A549 (cell line): ENCODE measurements around the gene DUSP2. TPM values are rescaled to one million over a fixed set of nuclear protein-coding genes. Genes with fewer than 3 reads are reported as not detected.

Source experiments
- ATAC-seq, 2 experiments: fragments of 200-7000 bp in 1 of 2; fragments of >200 bp in 1 of 2; cut with Nextera tagmentation in 1 of 2; cut with Tn5 transposase in 1 of 2; 3 replicates each; pipeline versions ENCODE4 v1.8.0 to v1.9.1; 2018 to 2020; ENCODE audit warnings: mild to moderate bottlenecking in 1 of 2, moderate library complexity in 1 of 2
- CTCF ChIA-PET: fragments of 300-600 bp; sonication (Branson Sonifier 250); formaldehyde crosslinking; extraction: SDS; loops from one replicate; lab custom pipeline; 2021; ENCODE audit warnings: antibody characterized with exemption, inconsistent platforms; lab: Yijun Ruan, JAX
- POLR2A ChIA-PET: fragments of 350-600 bp; formaldehyde crosslinking; extraction: SDS; loops from one replicate; lab custom pipeline; 2021; ENCODE audit warnings: antibody characterized with exemption, inconsistent platforms; lab: Yijun Ruan, JAX
- DNase-seq, 2 experiments: peaks; one replicate each; pipeline versions ENCODE4 v3.0.0 to v3.0.0-alpha.2; 2011 to 2016; ENCODE audit warnings: low read depth in 1 of 2, low spot score in 1 of 2
- FAIRE-seq: peaks from 2 replicates; lab custom pipeline; 2011; peaks lifted over from hg19 to GRCh38; lab: Jason Lieb, UNC
- H3K27ac ChIP-seq, 2 experiments: fragments of >200 bp; sonication (Bioruptor Twin); formaldehyde crosslinking; 3 replicates each; pipeline ENCODE4 v1.5.1; 2016 to 2017
- H3K4me1 ChIP-seq: fragments of >200 bp; sonication (Bioruptor Twin); formaldehyde crosslinking; 3 replicates; pipeline ENCODE4 v1.6.1; 2016
- H3K4me2 ChIP-seq: fragments of >200 bp; sonication (Bioruptor Twin); formaldehyde crosslinking; 3 replicates; pipeline ENCODE4 v1.6.1; 2016
- H3K4me3 ChIP-seq: fragments of >200 bp; sonication (Bioruptor Twin); formaldehyde crosslinking; 3 replicates; pipeline ENCODE4 v1.5.1; 2016
- H3K9me3 ChIP-seq: fragments of >200 bp; sonication (Bioruptor Twin); formaldehyde crosslinking; 3 replicates; pipeline ENCODE4 v1.6.1; 2016
- ATOH8 ChIP-seq: fragments of 250-450 bp; sonication (Bioruptor Pico); IDR thresholded peaks from 2 replicates; pipeline ENCODE4 v1.5.0; 2020; ENCODE audit warnings: low read depth, mild to moderate bottlenecking, moderate library complexity
- BHLHE40 ChIP-seq: IDR thresholded peaks from 2 replicates; pipeline ENCODE4 v1.6.1; 2012; ENCODE audit warnings: low read depth, low read length, inconsistent platforms
- CEBPB ChIP-seq, 2 experiments: fragments of >200 bp in 1 of 2; sonication (Bioruptor Twin) in 1 of 2; formaldehyde crosslinking in 1 of 2; IDR thresholded peaks; 2 replicates each; pipeline ENCODE4 v1.6.1; 2012 to 2016
- CHD4 ChIP-seq: fragments of 200-600 bp; sonication (generic); IDR thresholded peaks from 2 replicates; pipeline ENCODE4 v1.6.1; 2016; ENCODE audit warnings: antibody characterized with exemption, mild to moderate bottlenecking, borderline replicate concordance
- CTCF ChIP-seq: fragments of >200 bp; sonication (Bioruptor Twin); formaldehyde crosslinking; IDR thresholded peaks from 3 replicates; pipeline ENCODE4 v1.5.1; 2016
- ELK1 ChIP-seq: fragments of 150-350 bp; IDR thresholded peaks from 2 replicates; pipeline ENCODE4 v1.6.1; 2014; ENCODE audit warnings: low read depth, mild to moderate bottlenecking, low read length
- FOSL2 ChIP-seq, 2 experiments: fragments of 450-650 bp in 1 of 2; fragments of >200 bp in 1 of 2; sonication (Bioruptor Twin) in 1 of 2; formaldehyde crosslinking; IDR thresholded peaks; 2 replicates each; pipeline versions ENCODE4 v1.5.0 to v1.6.1; 2016 to 2020; ENCODE audit warnings: mild to moderate bottlenecking in 1 of 2, moderate library complexity in 1 of 2
- FOXS1 ChIP-seq: fragments of 250-450 bp; sonication (Bioruptor Pico); IDR thresholded peaks from 2 replicates; pipeline ENCODE4 v1.5.0; 2020; ENCODE audit warnings: mild to moderate bottlenecking, moderate library complexity
- GATA3 ChIP-seq: IDR thresholded peaks from 2 replicates; pipeline ENCODE4 v1.6.1; 2012; ENCODE audit warnings: borderline replicate concordance
- HDAC2 ChIP-seq: fragments of 200-600 bp; sonication (generic); IDR thresholded peaks from 2 replicates; pipeline ENCODE4 v1.6.1; 2016
- HES2 ChIP-seq: fragments of >200 bp; sonication (Bioruptor Twin); formaldehyde crosslinking; IDR thresholded peaks from 2 replicates; pipeline ENCODE4 v1.6.1; 2016
- HEYL ChIP-seq: fragments of 250-450 bp; sonication (Bioruptor Pico); IDR thresholded peaks from 2 replicates; pipeline ENCODE4 v1.8.0; 2021; ENCODE audit warnings: mild to moderate bottlenecking, moderate library complexity
- HOXA7 ChIP-seq: fragments of 250-450 bp; sonication (Bioruptor Pico); IDR thresholded peaks from 2 replicates; pipeline ENCODE4 v1.5.0; 2020; ENCODE audit warnings: mild to moderate bottlenecking, moderate library complexity
- HOXB13 ChIP-seq: fragments of 250-450 bp; sonication (Bioruptor Pico); IDR thresholded peaks from 2 replicates; pipeline ENCODE4 v1.5.0; 2020; ENCODE audit warnings: low read depth, mild to moderate bottlenecking, moderate library complexity
- JUNB ChIP-seq: fragments of >200 bp; sonication (Bioruptor Twin); formaldehyde crosslinking; IDR thresholded peaks from 2 replicates; pipeline ENCODE4 v1.6.1; 2016
- MAX ChIP-seq: IDR thresholded peaks from 2 replicates; pipeline ENCODE4 v1.6.1; 2012
- NFE2L2 ChIP-seq: fragments of 150-350 bp; conservative IDR thresholded peaks from 2 replicates; pipeline ENCODE4 v1.6.1; 2014; ENCODE audit warnings: low read length
- PHF8 ChIP-seq: fragments of 200-600 bp; sonication (generic); IDR thresholded peaks from 2 replicates; pipeline ENCODE4 v1.6.1; 2016; ENCODE audit warnings: low read depth, mild to moderate bottlenecking, antibody characterized with exemption, moderate library complexity, borderline replicate concordance
- POLR2AphosphoS2 ChIP-seq: conservative IDR thresholded peaks from 2 replicates; pipeline ENCODE4 v1.6.1; 2012; ENCODE audit warnings: low read length, improper control_type of control experiment, inconsistent platforms
- RAD21 ChIP-seq, 2 experiments: fragments of >200 bp in 1 of 2; sonication (Bioruptor Twin) in 1 of 2; formaldehyde crosslinking in 1 of 2; IDR thresholded peaks in 1 of 2; conservative IDR thresholded peaks in 1 of 2; 2 replicates in 1 of 2; 3 replicates in 1 of 2; pipeline ENCODE4 v1.6.1; 2012 to 2018; ENCODE audit warnings: inconsistent platforms in 1 of 2
- RARB ChIP-seq: fragments of 250-450 bp; sonication (Bioruptor Pico); IDR thresholded peaks from 2 replicates; pipeline ENCODE4 v1.8.0; 2021; ENCODE audit warnings: mild to moderate bottlenecking, moderate library complexity
- RCOR1 ChIP-seq: fragments of 150-350 bp; IDR thresholded peaks from 2 replicates; pipeline ENCODE4 v1.6.1; 2014; ENCODE audit warnings: antibody characterized with exemption, low read length, low read depth
- REST ChIP-seq: fragments of 200-600 bp; sonication (generic); IDR thresholded peaks from 2 replicates; pipeline ENCODE4 v1.6.1; 2016; ENCODE audit warnings: antibody characterized with exemption, mild to moderate bottlenecking, moderate library complexity
- USF2 ChIP-seq: fragments of 450-650 bp; IDR thresholded peaks from 2 replicates; pipeline ENCODE4 v1.6.1; 2014; ENCODE audit warnings: antibody characterized with exemption
- WGBS: methylation state at CpG from one replicate; pipeline ENCODE4 v1.1.6; 2017; ENCODE audit errors: missing lambda C conversion rate; 5-methylcytosine and 5-hydroxymethylcytosine counted together
- polyA plus RNA-seq, 4 experiments: library from polyadenylated mRNA; depleted of rRNA in 3 of 4; stranded (reverse); fragments of >200 nt; fragmentation: RNase III in 1 of 4; extraction: RNeasy Plus Mini Kit Qiagen cat#74134 plus additional on column Dnase treatment in 1 of 4; gene quantifications; 2 replicates in 3 of 4; 3 replicates in 1 of 4; pipeline ENCODE4 v1.2.3, GENCODE V29; 2011 to 2017

DUSP2 gene
- polyA plus RNA-seq, 2 of the 4 experiments (the other 2 are of a cell fraction) = 0.26 to 0.27 TPM

- no peak overlapping the region for H3K4me3 ChIP-seq
- ChIA-PET CTCF (interaction anchor here (1.4 to 5.1 kb wide), 3 partner anchors 18 to 374 kb away, joined by 3 to 35 read pairs (median 4); partner anchors contain the start of gene ADRA2B), POLR2A (no interaction called here)
- H3K4me1 ChIP-seq = no peaks in the 10 kb centered on the region
- ATAC-seq (no peak), DNase-seq (no peak), FAIRE-seq (no peak)
- WGBS = 29% methylated on average over 3 of the region's 5 CpGs
- no peak for TF ChIP-seq HDAC2
- TF ChIP-seq BHLHE40 = no peak
- TF ChIP-seq NFE2L2 = no peak
- TF ChIP-seq HEYL (CRISPR knock-in tag) = no peak
- no peak for TF ChIP-seq REST
- no peak for TF ChIP-seq PHF8
- TF ChIP-seq CEBPB (IDR thresholded peaks at IDR 0.05) = no peak
- TF ChIP-seq ATOH8 (CRISPR knock-in tag) = no peak
- TF ChIP-seq HOXA7 = no peak
- TF ChIP-seq JUNB = no peak
- no peak for TF ChIP-seq GATA3
- no peak for TF ChIP-seq FOSL2 (IDR thresholded peaks at IDR 0.05)
- TF ChIP-seq FOSL2 (CRISPR knock-in tag; IDR thresholded peaks at IDR 0.05) = no peak
- no peak for TF ChIP-seq CHD4
- no peak for TF ChIP-seq RCOR1
- TF ChIP-seq HES2 = no peak
- H3K27ac ChIP-seq = no peak overlapping the region
- no peak overlapping the region for H3K4me2 ChIP-seq
- no peaks in the 10 kb centered on the region for H3K9me3 ChIP-seq
These were observed 9.6 kb downstream of the DUSP2 start for GRCh38 chr2:96135621-96136020.

GRCh38 chr2:96135171-96135570, 10.1 kb downstream of the DUSP2 start:
- CTCF ChIA-PET = interaction anchor here (1.8 to 5.1 kb wide), 2 partner anchors 18 to 374 kb away, joined by 4 to 35 read pairs; partner anchors contain the start of gene ADRA2B
- no peak for DNase-seq
- no peak overlapping the region for H3K4me2 ChIP-seq
- H3K4me3 ChIP-seq = no peak overlapping the region
- FAIRE-seq = no peak
- WGBS = 50% methylated on average over 9 of the region's 9 CpGs
- POLR2A ChIA-PET = no interaction called here
- no peaks in the 10 kb centered on the region for H3K9me3 ChIP-seq
- no peak for ATAC-seq
- H3K4me1 ChIP-seq = no peaks in the 10 kb centered on the region
- H3K27ac ChIP-seq = no peak overlapping the region
- no peak for TF ChIP-seq USF2
- TF ChIP-seq REST = no peak
- no peak for TF ChIP-seq HOXB13 (CRISPR knock-in tag)
- no peak for TF ChIP-seq POLR2AphosphoS2
- no peak for TF ChIP-seq CTCF
- TF ChIP-seq RAD21 (conservative IDR thresholded peaks at IDR 0.05 in 1 of 2, IDR thresholded peaks at IDR 0.05 in 1 of 2) = no peak
- no peak for TF ChIP-seq MAX
- TF ChIP-seq FOXS1 (CRISPR knock-in tag) = no peak
- TF ChIP-seq HOXA7 = no peak
- no peak for TF ChIP-seq RARB (CRISPR knock-in tag)
- TF ChIP-seq ELK1 = no peak
- TF ChIP-seq CHD4 = no peak
